Endodermal cell (in vitro differentiated cells): ENCODE results near the gene PTPRCAP. TPM values are rescaled to one million over a fixed set of nuclear protein-coding genes. Genes with fewer than 3 reads are reported as not detected.

Experiments
- DNase-seq: peaks from one replicate; pipeline ENCODE4 v3.0.0-alpha.2; 2017
- H3K27ac ChIP-seq: 2 replicates; pipeline ENCODE4 v1.5.1; 2013; ENCODE audit warnings: mild to moderate bottlenecking, low read depth, low read length, moderate library complexity
- H3K27me3 ChIP-seq: 2 replicates; pipeline ENCODE4 v1.6.1; 2013; ENCODE audit warnings: mild to moderate bottlenecking, low read length, moderate library complexity; ENCODE audit not compliant: insufficient read depth, control insufficient read depth, poor library complexity, severe bottlenecking
- H3K36me3 ChIP-seq: 2 replicates; pipeline ENCODE4 v1.7.0; 2013; ENCODE audit warnings: mild to moderate bottlenecking, low read length, moderate library complexity; ENCODE audit not compliant: control insufficient read depth, insufficient read depth
- H3K4me1 ChIP-seq: one replicate; pipeline ENCODE4 v1.7.0; 2013; ENCODE audit warnings: low read length; ENCODE audit not compliant: control insufficient read depth, insufficient read depth
- H3K4me3 ChIP-seq: 2 replicates; pipeline ENCODE4 v1.5.1; 2013; ENCODE audit warnings: mild to moderate bottlenecking, low read length, moderate library complexity
- H3K9ac ChIP-seq: 2 replicates; pipeline ENCODE4 v1.6.1; 2013; ENCODE audit warnings: mild to moderate bottlenecking, low read length, moderate library complexity; ENCODE audit not compliant: poor library complexity, severe bottlenecking; ENCODE audit errors: extremely low read depth
- H3K9me3 ChIP-seq: 2 replicates; pipeline ENCODE4 v1.6.1; 2013; ENCODE audit warnings: mild to moderate bottlenecking, low read length, moderate library complexity; ENCODE audit not compliant: control insufficient read depth
- H3K27ac Mint-ChIP-seq: 2 replicates; pipeline ENCODE4 v1.8.0; 2020; ENCODE audit warnings: mixed read lengths
- H3K27me3 Mint-ChIP-seq: 2 replicates; pipeline ENCODE4 v1.8.0; 2021; ENCODE audit warnings: mild to moderate bottlenecking, mixed read lengths; ENCODE audit not compliant: insufficient read depth
- H3K36me3 Mint-ChIP-seq: 2 replicates; pipeline ENCODE4 v1.8.0; 2020; ENCODE audit warnings: low read depth, mixed read lengths
- H3K4me1 Mint-ChIP-seq: 2 replicates; pipeline ENCODE4 v1.8.0; 2020; ENCODE audit warnings: mixed read lengths
- H3K4me3 Mint-ChIP-seq: 2 replicates; pipeline ENCODE4 v1.8.0; 2020; ENCODE audit warnings: mild to moderate bottlenecking, moderate library complexity, mixed read lengths
- H3K9me3 Mint-ChIP-seq: 2 replicates; pipeline ENCODE4 v1.8.0; 2020; ENCODE audit warnings: mild to moderate bottlenecking, mixed read lengths
- WGBS, 2 experiments: methylation state at CpG; one replicate each; pipeline versions ENCODE4 v1.1.5 to v1.1.7; 2013; ENCODE audit warnings: missing lambda C conversion rate in 2 of 2, mixed read lengths in 1 of 2; ENCODE audit not compliant: insufficient coverage in 1 of 2, insufficient read length in 1 of 2; 5-methylcytosine and 5-hydroxymethylcytosine counted together
- total RNA-seq, 2 donors: library from RNA; stranded (reverse); fragmentation: NEBNext Ultra II Directional in 1 of 2; extraction: Animal tissue kit (Norgen Biotek cat#: 25700) in 1 of 2; gene quantifications; 2 replicates in 1 of 2; 3 replicates in 1 of 2; pipeline ENCODE4 v1.2.1, GENCODE V29; 2021
- TF ChIP-seq, protein P1 (sequence below): fragments of 200-600 bp; sonication (generic); conservative IDR thresholded peaks from 2 replicates; pipeline ENCODE4 v1.5.0; 2021; ENCODE audit warnings: antibody characterized with exemption, mild to moderate bottlenecking

PTPRCAP gene
- total RNA-seq, 2 donors from 2014 or later, result 2.1 TPM; not detected in 1

GRCh38 chr11:67441731-67442351 lies 4.4 kb upstream of the PTPRCAP start:
- Histone ChIP-seq H3K4me3 (peak overlapping the region; percentile 86), H3K27ac (no peak overlapping the region), H3K9ac (no peak overlapping the region), H3K4me1 (no peaks in the 10 kb centered on the region), H3K36me3 (peaks cover 32% of the 10 kb centered on the region), H3K9me3 (no peaks in the 10 kb centered on the region), H3K27me3 (no peaks in the 10 kb centered on the region)
- Mint-ChIP-seq H3K4me3 (peak overlapping the region; percentile 84), H3K9me3 (no peaks in the 10 kb centered on the region), H3K36me3 (peaks cover 24% of the 10 kb centered on the region), H3K27me3 (no peaks in the 10 kb centered on the region), H3K4me1 (no peaks in the 10 kb centered on the region), H3K27ac (peak overlapping the region; percentile 90)
- 95 to 99% methylated on average over 27 to 28 of the region's 28 CpGs for WGBS, 2 experiments
- DNase-seq, result no peak
- TF ChIP-seq, protein P1, sequence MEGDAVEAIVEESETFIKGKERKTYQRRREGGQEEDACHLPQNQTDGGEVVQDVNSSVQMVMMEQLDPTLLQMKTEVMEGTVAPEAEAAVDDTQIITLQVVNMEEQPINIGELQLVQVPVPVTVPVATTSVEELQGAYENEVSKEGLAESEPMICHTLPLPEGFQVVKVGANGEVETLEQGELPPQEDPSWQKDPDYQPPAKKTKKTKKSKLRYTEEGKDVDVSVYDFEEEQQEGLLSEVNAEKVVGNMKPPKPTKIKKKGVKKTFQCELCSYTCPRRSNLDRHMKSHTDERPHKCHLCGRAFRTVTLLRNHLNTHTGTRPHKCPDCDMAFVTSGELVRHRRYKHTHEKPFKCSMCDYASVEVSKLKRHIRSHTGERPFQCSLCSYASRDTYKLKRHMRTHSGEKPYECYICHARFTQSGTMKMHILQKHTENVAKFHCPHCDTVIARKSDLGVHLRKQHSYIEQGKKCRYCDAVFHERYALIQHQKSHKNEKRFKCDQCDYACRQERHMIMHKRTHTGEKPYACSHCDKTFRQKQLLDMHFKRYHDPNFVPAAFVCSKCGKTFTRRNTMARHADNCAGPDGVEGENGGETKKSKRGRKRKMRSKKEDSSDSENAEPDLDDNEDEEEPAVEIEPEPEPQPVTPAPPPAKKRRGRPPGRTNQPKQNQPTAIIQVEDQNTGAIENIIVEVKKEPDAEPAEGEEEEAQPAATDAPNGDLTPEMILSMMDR, result no peak

DNA sequence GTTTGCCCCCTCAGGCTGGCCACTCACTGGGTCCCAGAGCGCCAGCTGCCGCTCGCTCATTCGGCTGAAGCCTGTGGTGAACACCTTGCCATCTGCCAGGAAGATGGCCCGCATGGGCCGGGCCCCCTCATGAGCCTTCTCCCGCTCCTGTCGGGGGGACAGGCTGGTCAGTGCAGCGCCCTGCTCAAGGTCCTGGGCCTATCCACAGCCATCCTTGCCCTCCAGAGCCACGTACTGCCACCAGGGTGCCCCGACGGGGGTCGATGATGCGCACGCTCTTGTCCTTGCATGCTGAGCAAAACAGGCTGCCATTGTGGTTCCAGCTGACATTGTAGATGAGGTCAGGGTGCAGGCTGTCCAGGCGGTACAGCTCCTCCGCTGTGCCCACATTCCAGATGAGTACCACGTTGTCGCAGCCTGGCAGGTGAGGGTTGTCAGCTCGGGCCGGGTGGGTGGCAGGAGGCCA lies 3.6 kb upstream of the PTPRCAP start:
- Mint-ChIP-seq H3K27ac (no peak overlapping the region), H3K4me1 (peaks cover 3% of the 10 kb centered on the region), H3K27me3 (no peaks in the 10 kb centered on the region), H3K36me3 (peaks cover 24% of the 10 kb centered on the region), H3K4me3 (no peak overlapping the region), H3K9me3 (no peaks in the 10 kb centered on the region)
- 94 to 96% methylated on average over 12 to 21 of the region's 21 CpGs for WGBS, 2 experiments
- TF ChIP-seq, protein P1, result no peak
- Histone ChIP-seq H3K4me3 (no peak overlapping the region), H3K27me3 (no peaks in the 10 kb centered on the region), H3K36me3 (peaks cover 32% of the 10 kb centered on the region), H3K27ac (no peak overlapping the region), H3K9me3 (no peaks in the 10 kb centered on the region), H3K9ac (no peak overlapping the region), H3K4me1 (no peaks in the 10 kb centered on the region)
- no peak for DNase-seq

DNA sequence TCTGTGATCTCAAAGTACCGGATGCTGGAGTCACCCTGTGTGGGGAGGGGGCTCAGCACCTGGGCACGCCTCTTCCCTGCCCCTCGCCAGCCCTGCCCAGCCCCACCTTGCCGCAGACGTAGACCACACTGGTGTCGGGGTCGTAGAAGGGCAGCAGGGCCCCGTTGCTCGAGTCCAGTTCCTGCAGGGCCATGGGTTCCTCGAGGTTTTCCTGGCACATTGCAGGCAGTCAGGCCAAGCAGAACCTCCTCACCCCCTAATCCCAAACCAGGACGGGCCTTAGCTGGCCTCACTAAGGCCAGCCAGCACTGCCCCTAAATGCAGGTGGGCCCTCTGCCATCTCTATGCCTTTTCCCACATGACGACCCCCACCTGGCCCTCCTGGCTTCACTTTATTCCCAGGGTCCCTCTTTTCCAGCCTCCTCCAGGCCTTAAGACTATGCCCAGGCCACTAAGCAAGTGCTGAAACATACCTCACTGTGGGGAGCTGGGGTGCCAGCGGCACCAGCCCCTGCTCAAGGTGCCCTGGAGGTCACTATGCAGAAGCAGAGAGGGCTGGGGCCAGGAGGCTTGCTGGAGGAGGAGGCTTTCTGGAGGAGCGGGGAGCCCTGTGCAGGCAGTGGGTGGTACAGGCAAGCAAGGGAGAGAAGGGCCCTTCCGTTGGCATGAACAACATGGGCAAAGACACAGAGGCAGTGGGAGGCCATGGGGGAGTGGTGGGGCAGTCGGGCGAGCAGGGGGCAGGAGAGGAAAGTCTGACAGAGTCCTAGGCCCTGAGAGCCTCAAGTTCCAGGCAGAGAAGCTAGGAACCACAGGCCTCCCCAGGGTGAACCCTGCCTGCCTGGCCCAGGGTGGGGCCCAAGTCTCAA lies 3.0 kb upstream of the PTPRCAP start:
- no peaks in the 10 kb centered on the region for H3K9me3 Mint-ChIP-seq
- TF ChIP-seq, protein P1, result no peak
- Histone ChIP-seq H3K4me1 (no peaks in the 10 kb centered on the region), H3K9me3 (no peaks in the 10 kb centered on the region), H3K27ac (no peak overlapping the region), H3K4me3 (no peak overlapping the region), H3K9ac (no peak overlapping the region), H3K36me3 (peaks cover 32% of the 10 kb centered on the region), H3K27me3 (no peaks in the 10 kb centered on the region)
- 94 to 95% methylated on average over 5 to 17 of the region's 17 CpGs for WGBS, 2 experiments
- no peaks in the 10 kb centered on the region for H3K27me3 Mint-ChIP-seq
- peaks cover 26% of the 10 kb centered on the region for H3K36me3 Mint-ChIP-seq
- no peak overlapping the region for H3K4me3 Mint-ChIP-seq
- no peak overlapping the region for H3K27ac Mint-ChIP-seq
- H3K4me1 Mint-ChIP-seq, result peaks cover 3% of the 10 kb centered on the region
- DNase-seq, result no peak
